Measurements from ENCODE around the gene SBF2.
"Not testable (repeated sequence)": the region's sequence is repeated elsewhere in the genome, so short reads cannot be mapped to it uniquely, and the experiment has no call there.

Gene SBF2

GRCh38 chr11:10192036-10192435 is 102.0 kb downstream of the SBF2 start:
- DNase-seq (ENCODE audit: low read depth), result no peak

- peak; percentile 19 for DNase-seq (ENCODE audit: low read depth)
Measured at GRCh38 chr11:10181811-10182210, 112.2 kb downstream of the SBF2 start.

- DNase-seq (ENCODE audit: low read depth), result no peak
Measured at GRCh38 chr11:10164621-10165020, 129.4 kb downstream of the SBF2 start.

- no peak for DNase-seq (ENCODE audit: low read depth)
Measured at GRCh38 chr11:10162222-10162621, 131.8 kb downstream of the SBF2 start.

- no peak for DNase-seq (ENCODE audit: low read depth)
Measured at GRCh38 chr11:10160350-10160749, 133.7 kb downstream of the SBF2 start.

GRCh38 chr11:10158461-10158860 is 135.6 kb downstream of the SBF2 start:
- DNase-seq (ENCODE audit: low read depth), result peak; percentile 42

- DNase-seq (ENCODE audit: low read depth), result no peak
Measured at GRCh38 chr11:10155793-10156490, 138.1 kb downstream of the SBF2 start.

- DNase-seq (ENCODE audit: low read depth), result no peak
Measured at GRCh38 chr11:10150800-10151199, 143.2 kb downstream of the SBF2 start.

GRCh38 chr11:10149553-10149952 is 144.5 kb downstream of the SBF2 start:
- no peak for DNase-seq (ENCODE audit: low read depth)

GRCh38 chr11:10147195-10147594 is 146.8 kb downstream of the SBF2 start:
- no peak for DNase-seq (ENCODE audit: low read depth)

GRCh38 chr11:10144954-10145353 is 149.1 kb downstream of the SBF2 start:
- no peak for DNase-seq (ENCODE audit: low read depth)

- peak; percentile 57 for DNase-seq (ENCODE audit: low read depth)
Measured at GRCh38 chr11:10139656-10140055, 154.4 kb downstream of the SBF2 start.

GRCh38 chr11:10139143-10139542 is 154.9 kb downstream of the SBF2 start:
- DNase-seq (ENCODE audit: low read depth), result no peak

- no peak for DNase-seq (ENCODE audit: low read depth)
Measured at GRCh38 chr11:10134975-10135481, 159.0 kb downstream of the SBF2 start.

- not testable (repeated sequence) for DNase-seq (ENCODE audit: low read depth)
Measured at GRCh38 chr11:10134226-10134625, 159.8 kb downstream of the SBF2 start.

GRCh38 chr11:10133251-10133650 is 160.8 kb downstream of the SBF2 start:
- DNase-seq (ENCODE audit: low read depth), result not testable (repeated sequence)

GRCh38 chr11:10130875-10131274 is 163.1 kb downstream of the SBF2 start:
- no peak for DNase-seq (ENCODE audit: low read depth)

- not testable (repeated sequence) for DNase-seq (ENCODE audit: low read depth)
Measured at GRCh38 chr11:10129184-10129583, 164.8 kb downstream of the SBF2 start.

- DNase-seq (ENCODE audit: low read depth), result peak; percentile 17
Measured at GRCh38 chr11:10125522-10126133, 168.4 kb downstream of the SBF2 start.

- no peak for DNase-seq (ENCODE audit: low read depth)
Measured at GRCh38 chr11:10122326-10123197, 171.5 kb downstream of the SBF2 start.

- DNase-seq (ENCODE audit: low read depth), result no peak
Measured at GRCh38 chr11:10118865-10119264, 175.2 kb downstream of the SBF2 start.

- peak; percentile 33 for DNase-seq (ENCODE audit: low read depth)
Measured at GRCh38 chr11:10117709-10118351, 176.2 kb downstream of the SBF2 start.

All from stromal cell of bone marrow (primary cell).